ENCODE measurements around the gene CDKAL1. TPM values are rescaled to one million over a fixed set of nuclear protein-coding genes. Genes with fewer than 3 reads are reported as not detected.
"Not testable (repeated sequence)": the region's sequence is repeated elsewhere in the genome, so short reads cannot be mapped to it uniquely, and the experiment has no call there.

Gene CDKAL1
- total RNA-seq, 1 experiment from 2014 or later, result 23.4 TPM

DNA sequence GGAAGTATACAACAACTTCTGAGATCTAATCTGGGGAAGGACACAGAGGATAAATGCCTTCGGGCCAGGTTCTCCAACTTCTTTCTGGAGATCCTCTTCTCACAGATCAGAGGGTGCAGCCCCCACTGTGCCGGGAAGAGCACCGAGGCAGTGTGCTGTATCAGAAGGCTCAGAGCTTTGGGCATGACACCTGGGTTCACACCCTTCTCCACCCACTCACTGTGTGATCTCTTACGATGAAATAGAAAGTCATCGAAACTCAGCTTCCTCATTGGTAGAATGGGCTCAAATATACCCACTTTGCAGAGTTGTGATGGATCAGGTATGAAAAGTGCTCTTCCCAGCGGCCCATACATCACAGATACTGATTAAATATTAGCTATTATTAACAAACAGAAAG is 711.8 kb downstream of the CDKAL1 start:
- no peak for DNase-seq (ENCODE audit: low spot score)

DNA sequence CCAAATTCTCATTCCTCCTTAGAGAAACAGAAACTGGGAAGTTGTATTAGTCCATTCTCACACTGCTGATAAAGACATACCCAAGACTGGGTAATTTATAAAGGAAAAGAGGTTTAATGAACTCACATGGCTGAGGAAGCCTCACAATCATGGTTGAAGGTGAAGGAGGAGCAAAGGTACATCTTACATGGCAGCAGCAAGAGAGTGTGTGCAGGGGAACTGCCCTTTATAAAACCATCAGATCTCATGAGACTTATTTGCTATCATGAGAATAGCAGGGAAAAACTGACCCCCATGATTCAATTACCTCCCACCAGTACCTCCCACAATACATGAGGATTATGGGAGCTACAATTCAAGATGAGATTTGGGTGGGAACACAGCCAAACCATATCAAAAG is 720.2 kb downstream of the CDKAL1 start:
- not testable (repeated sequence) for DNase-seq (ENCODE audit: low spot score)

GRCh38 chr6:21256197-21256596 is 721.9 kb downstream of the CDKAL1 start:
- DNase-seq (ENCODE audit: low spot score), result no peak

DNA sequence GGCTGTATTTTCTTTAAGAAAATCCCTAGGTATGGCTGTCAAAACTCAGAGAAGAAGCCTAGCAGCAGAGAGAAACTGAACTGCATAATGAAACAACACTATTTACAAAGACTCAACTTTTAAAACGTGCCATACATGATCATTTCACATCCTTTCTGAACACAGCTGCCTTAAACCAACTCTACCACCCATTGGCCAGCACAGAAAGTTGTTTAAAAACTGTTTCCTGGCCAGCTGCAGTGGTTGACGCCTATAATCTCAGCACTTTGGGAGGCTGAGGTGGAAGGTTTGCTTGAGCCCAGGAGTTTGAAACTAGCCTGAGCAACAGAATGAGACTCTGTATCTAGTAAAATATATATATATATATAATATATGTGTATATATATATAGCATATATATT is 722.9 kb downstream of the CDKAL1 start:
- DNase-seq (ENCODE audit: low spot score), result no peak

DNA sequence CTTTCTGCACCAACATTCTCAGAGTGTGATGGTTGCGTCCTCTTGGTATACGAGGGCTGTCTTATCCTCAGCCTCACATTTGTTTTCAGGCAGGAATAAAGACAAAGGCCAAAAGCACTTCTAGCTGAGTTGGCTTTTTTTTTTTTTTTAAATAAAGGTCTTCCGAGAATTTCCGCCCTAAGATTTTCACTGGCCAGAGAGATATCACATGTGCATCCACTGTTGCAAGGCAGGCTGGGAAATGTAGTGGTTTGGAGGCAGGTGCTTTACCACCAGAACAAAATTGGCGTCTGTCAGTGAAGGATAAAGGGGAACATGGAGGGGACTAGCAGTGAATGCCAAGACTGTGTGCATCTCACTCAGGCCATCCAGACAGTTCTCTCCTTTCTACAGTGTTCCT is 724.4 kb downstream of the CDKAL1 start:
- DNase-seq (ENCODE audit: low spot score), result no peak

DNA sequence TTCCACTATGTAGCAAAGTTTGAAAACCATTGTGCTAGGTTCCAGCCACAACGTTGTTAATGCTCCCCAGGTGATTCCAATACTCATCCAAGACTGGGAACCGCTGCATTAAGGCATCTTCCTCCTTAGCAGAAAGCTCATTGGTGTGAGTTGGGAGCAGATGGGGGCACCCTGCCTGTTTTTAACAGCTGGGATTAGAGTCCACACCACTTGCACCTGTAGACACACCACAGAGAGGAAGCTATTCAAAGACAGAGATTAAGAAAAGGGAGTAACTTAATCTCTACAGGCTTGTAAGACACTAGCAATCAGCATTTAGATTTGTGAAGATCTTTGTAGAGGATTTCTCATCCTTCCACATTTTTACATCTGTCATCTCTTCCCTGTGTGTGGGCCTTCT is 725.4 kb downstream of the CDKAL1 start:
- no peak for DNase-seq (ENCODE audit: low spot score)

DNA sequence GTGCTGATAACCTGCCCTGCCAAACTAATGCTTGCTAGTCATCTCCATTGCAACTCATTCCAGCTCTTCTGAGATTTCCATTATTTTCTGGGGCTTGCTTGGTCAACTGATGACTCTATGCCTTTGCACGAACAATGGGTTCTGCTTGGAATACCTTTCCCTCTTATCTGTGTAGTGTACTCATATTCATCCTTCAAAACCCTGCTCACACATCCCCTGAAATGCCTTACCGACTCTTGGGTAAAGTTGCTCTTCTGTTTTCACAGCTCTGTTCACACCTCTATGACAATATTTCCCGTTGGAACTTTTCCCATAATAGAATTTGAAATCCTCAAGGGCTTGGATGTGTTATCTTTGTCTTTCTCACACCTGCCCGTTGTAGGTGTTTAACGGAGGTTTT is 728.2 kb downstream of the CDKAL1 start:
- no peak for DNase-seq (ENCODE audit: low spot score)

GRCh38 chr6:21263531-21264287 is 729.5 kb downstream of the CDKAL1 start:
- peak; percentile 59 for DNase-seq (ENCODE audit: low spot score)

DNA sequence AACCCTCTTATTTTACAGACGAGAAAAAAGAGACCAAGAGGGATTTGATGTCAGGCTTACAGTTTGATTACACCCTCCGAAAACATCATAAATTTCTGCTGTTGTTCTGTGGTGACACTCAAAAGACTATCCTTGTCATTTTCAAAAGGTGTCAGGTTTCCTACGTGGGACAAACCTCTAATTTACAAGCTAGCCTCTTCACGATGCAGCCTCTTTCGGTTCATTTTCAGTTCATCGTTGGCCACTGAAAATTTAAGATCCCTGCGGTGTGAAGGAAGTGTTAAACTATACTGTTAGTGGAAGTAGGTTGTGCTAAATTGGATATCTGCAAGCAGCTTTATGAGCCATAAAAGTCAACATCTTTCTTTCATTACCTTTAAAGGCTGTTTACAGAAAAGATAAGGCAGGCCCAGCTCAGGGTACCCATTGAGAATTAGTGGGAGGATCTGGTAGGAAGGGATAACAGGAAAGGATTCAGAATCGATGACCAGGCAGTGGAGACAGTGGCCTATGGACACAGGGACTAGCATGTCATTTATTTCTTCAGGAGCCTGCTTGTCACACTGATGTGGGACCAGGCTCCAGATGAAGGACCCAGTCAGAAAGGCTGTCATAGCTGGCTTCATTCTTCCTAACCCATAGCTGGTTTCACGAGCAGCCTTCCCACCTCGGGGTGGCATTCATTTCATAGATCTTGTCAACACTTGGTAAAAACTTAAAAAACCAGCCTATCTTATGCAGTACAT is 730.2 kb downstream of the CDKAL1 start:
- no peak for DNase-seq (ENCODE audit: low spot score)

DNA sequence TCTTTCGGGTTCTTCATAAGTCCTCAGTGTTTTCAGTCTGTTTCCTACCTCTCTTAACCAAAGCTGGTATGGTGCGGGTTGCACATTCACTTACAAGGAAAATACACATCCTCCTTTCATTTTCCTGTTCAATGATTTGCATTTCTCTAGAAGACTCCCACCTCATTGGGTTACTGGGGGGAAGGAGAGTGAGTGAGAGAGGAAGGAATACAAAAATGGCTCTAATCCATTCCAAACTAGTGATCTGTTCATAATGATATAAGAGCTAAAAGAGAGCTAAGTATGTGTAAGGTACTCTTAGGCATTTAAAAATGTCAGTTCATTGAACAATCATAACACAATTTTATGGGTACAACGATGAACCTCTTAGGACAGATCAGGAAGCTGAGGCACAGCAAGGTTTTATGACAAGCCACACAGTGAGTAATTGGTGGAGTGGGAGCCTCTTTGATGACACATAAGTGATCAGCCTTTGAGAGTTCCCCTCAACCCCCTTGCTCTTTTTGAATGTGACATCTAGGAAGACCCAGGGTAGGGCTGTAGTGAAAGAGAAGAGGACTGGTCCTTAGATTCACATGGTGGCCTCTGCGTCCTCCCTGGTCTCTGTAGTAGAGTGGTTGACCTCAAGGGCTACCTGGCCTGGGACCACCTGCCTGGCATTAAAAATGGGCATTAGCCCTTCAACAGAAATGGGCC is 730.9 kb downstream of the CDKAL1 start:
- DNase-seq (ENCODE audit: low spot score), result no peak

GRCh38 chr6:21265730-21266044 is 731.4 kb downstream of the CDKAL1 start:
- no peak for DNase-seq (ENCODE audit: low spot score)

DNA sequence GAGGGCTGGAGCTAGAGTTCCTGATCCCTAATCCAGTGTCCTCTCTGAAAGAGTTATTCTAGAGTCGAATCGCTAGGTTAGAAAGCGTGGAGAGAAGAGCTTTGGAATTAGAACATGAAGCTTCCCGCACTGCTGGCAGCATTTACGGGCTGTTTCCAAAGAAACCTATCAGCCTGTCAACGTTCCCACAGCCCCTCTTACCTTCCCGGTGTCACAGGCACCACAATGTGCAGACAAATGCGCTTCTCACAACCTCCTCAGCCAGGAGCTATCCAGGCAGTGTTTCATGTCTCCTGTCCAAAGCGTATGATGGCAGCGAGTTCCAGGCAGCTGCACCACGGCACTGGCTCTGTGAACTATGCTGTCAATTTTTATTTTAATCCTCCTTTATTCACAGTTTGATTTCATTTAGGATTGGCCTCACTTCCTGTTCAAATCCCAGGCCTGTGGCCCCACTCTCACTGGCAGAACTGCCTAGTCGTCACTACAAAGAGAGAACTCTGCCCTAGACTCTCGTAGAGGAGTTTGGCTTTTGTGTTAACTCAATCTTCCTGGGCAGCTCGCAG is 736.5 kb downstream of the CDKAL1 start:
- DNase-seq (ENCODE audit: low spot score), result no peak

DNA sequence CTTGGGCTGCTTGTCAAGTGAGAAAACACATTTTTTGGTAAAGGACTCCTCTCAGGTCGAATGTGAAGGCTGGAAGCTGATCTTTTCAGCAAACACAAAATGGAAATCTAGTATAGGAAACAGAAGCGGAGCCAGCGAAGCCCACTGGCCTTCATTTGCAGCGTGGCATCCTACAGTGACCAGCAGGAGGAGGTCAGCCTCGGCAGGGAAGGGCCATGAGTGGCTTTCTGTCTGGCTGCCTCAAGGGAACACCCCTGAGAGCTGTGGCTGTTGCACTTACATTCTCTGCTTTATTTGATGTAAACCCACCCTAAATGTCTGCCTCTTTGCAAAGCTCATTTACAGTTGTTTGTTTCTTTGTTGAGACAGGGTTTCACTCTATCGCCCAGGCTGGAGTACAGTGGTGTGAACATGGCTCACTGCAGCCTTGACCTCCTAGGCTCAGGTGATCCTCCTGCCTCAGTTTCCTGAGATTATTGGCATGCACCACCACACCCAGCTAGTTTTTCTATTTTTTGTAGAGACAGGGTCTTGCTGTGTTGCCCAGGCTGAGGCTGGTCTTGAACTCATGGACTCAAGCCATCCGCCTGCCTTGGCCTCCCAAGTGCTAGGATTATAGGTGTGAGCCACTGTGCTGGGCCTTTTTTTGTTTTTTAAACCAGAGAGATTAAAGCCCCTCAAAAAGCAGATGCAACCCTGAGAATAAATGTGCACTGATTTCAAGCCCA is 737.3 kb downstream of the CDKAL1 start:
- no peak for DNase-seq (ENCODE audit: low spot score)

GRCh38 chr6:21273451-21273850 is 739.2 kb downstream of the CDKAL1 start:
- DNase-seq (ENCODE audit: low spot score), result no peak

DNA sequence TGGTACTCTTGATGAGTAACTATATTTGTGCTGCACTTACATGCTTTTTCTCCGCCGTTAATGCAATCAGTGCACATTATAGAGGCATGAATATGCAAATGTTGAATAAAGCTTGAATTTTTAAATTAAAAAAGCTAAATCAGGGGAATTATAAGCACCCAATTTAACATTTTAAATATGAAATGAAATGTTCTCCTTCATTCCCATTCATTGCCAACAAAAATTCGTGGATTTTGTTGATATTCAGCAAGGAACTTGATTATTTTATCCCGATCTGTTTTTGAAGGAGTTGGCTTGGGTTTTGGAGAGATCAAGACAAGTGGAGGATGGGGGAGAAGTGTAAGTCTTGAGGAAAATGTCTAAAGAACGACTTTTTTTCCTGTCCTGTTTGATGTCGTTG is 740.6 kb downstream of the CDKAL1 start:
- no peak for DNase-seq (ENCODE audit: low spot score)

DNA sequence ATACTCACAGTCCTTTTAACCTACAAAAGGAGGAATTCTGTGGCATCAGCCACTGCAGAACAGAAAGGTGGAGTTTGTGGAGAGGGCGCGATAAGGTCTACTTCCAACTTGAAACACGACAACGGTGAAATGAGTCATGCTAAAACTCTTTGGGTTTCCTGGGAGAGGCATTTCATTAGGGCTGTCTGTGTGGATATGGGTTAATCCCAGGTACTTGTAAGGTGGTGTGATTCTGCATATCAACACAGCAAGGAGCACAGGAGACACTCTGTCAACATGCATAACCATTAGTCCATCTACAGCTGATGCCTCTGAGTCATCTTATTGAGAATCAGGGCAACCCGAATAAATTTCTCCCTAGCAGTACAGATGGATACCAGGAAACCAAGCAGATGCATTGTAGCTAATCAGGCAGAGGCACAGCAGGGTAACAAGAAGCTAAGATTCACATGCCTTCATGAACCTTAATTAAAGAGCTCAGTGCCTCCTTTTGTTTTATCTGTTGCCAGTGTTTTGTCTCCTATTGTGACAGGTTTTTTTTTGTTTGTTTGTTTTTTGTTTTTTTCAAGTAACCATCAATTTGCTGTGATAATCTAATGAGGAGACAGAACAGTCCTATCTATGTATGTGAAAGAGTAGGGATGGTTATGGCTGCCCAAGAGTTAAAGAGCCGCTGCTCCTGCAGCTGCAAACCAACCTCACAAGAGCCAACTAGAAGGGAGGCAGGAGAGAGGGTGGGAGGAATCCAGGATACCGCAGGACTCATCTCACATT is 743.5 kb downstream of the CDKAL1 start:
- peak; percentile 41 for DNase-seq (ENCODE audit: low spot score)

DNA sequence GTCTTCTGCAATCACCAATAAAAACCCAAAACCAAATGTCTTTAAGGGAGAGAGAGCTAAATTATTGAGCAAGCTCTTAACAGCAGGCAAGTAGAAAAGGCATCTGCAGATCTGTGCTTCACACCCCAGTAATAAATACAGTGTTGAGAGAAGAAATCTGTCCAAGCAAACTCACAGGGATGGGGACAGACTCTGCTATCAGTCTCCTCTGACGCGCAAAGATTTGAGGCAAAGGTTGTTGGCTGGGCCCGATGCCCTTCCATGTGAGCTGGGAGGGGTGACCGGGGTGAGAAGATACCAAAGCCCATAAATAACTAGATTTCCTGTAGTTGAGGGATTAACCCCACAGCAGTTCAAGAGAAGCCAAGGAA is 744.1 kb downstream of the CDKAL1 start:
- DNase-seq (ENCODE audit: low spot score), result no peak

- DNase-seq (ENCODE audit: low spot score), result no peak
Observed at GRCh38 chr6:21279619-21280018, 745.4 kb downstream of the CDKAL1 start.

DNA sequence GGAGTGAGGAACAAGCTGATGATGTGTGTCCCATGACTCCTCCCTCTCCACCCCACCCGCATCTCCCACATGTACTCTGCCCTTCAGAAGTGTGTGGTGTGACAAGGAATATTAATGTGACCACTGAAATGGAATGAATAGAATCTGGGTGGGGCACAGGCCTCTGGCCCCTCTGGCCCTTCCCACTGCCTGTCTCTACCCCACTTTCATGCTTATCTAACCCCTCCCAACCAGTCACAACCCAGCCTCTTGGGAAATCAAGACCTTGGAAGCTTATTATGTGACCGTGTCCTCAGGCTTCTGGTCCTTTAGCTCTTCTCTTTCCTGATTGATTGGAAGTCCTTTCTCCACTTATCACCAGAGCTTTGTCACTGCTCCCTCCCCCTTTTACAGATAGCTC is 747.1 kb downstream of the CDKAL1 start:
- peak; percentile 36 for DNase-seq (ENCODE audit: low spot score)

All from A172 (cell line).